Midbrain (tissue), 1 donor: Measurements from ENCODE around the gene AGFG2.

Experiments used
- DNase-seq: peaks from one replicate; lab custom pipeline; 2025; lab: John Stamatoyannopoulos, UW

Gene AGFG2

DNA sequence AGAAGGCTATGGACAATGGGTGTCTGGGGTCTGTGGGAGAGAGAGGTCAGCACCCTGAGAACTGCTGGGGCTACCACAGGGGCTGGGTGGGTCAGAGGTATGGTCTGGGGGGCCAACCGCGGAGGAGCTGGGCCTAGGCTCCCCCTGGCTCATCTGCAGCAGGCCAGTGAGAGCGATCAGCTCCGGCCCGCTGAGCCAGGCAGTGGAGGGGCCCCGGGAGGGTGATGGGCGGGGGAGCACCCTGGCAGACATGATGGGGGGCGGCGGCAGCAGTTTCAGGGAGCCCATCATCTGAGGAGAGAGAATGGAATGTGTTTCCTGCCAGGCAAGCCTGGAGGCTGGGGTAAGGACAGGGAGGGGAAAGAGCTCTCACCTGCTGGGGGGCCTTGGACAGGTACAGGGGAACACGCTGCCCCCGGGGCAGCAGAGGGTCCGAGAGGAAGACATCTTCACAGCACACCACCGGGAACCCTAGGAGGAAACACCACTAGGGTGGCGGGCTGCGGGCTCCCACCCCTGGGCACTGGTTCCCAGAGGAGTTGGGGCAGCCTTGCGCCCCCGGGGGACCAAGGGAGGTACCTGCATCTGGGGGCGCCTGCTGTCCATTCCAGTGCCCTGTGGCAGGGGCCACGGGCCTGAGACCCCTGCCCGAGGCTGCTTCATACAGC, 33.4 kb downstream of the AGFG2 start:
- DNase-seq: no peak

DNA sequence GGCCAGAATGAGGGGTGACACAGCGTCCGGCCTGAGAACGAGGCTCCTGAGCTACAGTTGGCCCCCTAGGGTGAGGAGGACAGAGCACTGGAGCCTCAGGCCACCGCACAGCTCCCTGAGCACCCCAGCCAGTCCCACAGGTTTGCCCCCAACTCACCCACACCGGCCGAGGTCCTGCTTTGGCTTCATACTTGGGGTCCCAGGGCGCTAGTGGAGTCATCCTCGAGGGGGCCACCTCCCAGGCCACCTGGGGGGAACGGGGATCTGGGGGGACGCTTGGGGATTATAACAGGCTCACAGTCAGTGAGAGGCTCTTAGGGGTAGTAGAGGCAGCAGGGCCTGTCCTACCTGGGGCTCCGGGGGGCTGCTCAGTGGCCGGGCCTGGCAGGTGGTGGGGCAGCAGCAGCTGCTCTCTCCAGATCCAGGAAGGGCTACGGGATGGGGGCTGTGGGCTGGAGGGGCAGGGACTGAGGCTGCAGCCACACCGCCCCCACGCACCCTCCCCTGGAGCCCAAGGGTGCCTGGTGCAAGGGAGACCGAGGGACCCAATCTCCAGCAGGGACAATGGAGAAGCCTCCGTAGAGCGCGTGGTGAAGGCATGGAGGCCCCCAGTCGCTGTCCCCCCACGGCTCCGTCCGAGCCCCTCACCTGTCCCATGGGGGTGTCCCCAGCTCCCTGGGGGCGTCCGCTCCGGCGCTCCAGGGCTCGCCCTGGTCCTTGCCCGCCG, 34.1 kb downstream of the AGFG2 start:
- DNase-seq: no peak

DNA sequence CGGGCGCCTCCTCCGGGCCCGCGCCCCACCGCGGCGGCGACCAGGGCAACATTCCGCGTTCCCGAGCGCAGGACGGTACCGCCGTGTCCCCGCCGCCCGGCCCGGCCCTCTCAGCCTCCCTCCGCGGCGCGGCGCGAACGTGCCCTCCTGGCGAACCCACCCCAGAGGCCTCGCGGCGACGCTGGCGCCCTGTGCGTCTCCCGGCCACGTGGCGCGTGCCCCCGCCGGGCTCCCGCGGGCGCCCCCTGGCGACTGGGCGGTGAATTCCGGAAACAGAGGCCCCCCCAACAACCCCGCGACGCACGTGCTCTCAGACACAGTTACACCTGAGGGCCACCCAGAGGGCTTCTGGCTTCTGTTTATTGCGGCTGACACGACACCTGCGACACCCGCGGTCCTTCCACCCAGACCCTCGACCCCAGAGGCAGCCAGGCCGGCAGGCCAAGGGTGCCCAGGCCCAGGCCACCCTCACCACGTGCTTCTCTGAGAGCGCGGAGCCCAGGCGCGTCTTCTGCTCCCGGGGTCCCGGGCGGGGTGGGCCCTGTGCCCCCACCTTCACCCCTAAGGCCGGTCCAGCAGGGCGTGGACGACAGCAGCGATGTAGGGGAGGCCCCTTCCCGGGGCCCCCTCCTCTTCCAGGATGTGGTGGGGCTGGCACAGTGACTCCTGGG, 34.8 kb downstream of the AGFG2 start, which contains the start of gene SAP25:
Gene SAP25 (minus strand): TSS at position 210 of the 671 bp plus-strand sequence. CDS start 158 bp downstream, at position 52.
- no peak for DNase-seq

GRCh38 chr7:100574362-100575205, 35.6 kb downstream of the AGFG2 start:
- DNase-seq: no peak

DNA sequence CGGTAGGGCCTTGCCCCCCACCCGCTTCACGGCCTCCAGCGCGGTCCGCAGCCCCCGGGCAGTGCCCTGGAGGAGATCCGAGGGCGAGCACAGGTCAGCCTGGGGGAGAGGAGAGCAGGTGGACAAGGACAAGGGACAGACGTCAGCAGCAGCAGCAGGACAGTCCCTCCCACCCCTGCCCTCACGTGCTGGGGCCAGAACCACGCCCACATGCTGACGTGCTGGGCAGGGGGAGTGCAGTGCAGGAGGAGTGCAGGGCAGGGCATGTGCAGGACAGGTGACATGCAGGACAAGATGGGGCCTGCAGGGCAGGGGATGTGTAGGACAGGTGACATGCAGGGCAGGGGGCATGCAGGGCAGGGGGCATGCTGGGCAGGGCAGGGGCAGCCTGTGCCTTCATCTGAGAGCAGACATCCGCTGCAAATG, 36.2 kb downstream of the AGFG2 start:
- no peak for DNase-seq

DNA sequence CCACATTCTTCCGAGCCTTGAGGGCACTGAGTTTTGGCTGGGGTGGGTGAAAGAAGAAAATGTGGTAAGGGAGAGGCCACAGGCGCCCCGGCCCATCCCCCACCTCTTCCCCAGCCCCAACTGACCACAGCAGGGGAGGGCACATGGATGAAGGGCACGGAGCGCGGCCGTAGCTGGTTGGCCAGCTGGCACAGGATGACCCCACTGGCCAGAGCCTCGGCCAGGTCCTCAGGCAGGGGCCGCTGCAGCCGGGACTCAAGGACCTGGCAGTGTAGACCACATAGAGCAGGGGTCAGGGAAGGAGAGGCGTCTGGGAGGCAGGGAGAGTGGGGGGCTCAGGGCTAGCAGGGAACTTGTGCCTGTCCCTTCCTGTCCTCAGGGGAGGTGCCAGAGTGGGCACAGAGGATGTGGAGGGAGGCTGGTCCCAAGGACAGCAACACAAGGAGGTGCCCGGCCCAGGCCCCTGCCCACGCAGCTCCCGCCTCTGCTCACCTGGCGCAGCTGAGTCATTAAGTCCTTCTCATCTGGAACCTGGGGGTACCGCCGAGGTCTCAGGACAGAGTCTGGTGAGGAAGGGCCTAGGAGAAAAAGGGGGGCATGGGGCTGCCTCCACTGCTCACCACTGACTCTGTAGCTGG, 36.9 kb downstream of the AGFG2 start:
- no peak for DNase-seq

GRCh38 chr7:100576384-100576993, 37.5 kb downstream of the AGFG2 start:
- no peak for DNase-seq

GRCh38 chr7:100577103-100577502, 38.1 kb downstream of the AGFG2 start:
- DNase-seq: no peak

DNA sequence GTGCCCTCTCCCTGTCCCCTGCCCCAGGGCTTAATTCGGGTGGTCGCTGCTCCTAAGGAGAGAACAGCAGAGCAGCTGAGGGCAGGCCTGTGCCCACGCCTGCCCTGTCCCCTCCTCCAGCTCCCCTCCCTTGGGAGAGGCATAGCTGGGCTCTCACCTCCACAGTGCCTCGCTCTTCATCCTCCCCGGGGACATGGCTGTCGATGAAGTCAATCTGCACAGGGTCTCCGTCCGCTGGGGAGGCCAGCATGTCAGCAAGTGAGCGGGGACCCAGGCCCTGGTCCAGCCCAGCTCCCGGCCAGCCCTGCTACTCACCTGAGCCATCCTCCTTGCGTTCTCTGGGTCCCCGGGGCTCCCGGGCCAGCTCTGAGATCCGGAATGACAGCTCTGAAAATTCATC, 38.5 kb downstream of the AGFG2 start:
- DNase-seq: no peak

GRCh38 chr7:100578246-100579183, 39.5 kb downstream of the AGFG2 start:
- no peak for DNase-seq

GRCh38 chr7:100580466-100581283, 41.7 kb downstream of the AGFG2 start:
- no peak for DNase-seq

DNA sequence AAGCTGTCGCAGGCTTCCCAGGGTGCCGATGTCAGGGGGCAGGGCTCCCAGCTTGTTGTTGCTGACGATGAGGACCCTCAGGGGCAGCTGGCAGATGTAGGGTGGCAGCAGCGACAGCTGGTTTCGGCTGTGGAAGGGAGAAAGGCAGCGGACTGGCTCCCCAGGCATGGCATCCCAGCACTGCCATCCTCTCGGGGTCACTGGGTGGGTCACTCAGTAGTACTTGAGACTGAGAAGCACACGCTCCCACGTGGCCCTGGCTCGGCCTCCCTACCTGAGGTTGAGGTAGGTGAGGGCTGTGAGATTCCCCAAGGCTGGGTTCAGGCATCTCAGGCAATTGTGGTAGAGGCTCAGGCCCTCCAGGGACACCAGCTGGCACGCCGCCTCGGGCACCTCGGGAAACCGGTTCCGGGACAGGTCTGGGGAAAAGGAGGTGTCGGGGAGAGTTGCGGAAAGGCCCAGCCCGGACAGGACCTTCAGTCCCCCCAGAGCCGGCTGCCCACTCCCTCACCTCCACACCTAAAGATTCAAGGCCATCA, 43.1 kb downstream of the AGFG2 start:
- DNase-seq: no peak

DNA sequence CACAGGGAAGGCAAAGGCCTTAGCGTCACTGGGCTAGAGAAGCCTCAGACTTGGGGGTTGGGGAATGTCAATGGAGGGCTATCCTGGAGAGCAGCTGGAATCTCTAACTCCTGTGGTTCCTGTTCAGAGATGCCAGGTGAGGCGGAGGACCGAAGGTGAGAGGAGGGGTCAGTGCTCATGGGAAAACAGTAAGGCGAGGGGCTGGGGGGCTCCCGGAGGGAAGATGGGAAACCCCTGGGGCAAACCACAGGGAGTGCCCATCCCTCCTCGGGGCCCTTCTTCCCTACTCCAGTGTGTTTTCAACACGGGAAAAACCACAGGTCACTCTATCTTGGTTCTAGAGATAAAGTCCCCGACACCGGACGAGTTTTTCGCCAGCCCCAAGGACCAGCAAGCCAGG, 43.6 kb downstream of the AGFG2 start:
- no peak for DNase-seq

DNA sequence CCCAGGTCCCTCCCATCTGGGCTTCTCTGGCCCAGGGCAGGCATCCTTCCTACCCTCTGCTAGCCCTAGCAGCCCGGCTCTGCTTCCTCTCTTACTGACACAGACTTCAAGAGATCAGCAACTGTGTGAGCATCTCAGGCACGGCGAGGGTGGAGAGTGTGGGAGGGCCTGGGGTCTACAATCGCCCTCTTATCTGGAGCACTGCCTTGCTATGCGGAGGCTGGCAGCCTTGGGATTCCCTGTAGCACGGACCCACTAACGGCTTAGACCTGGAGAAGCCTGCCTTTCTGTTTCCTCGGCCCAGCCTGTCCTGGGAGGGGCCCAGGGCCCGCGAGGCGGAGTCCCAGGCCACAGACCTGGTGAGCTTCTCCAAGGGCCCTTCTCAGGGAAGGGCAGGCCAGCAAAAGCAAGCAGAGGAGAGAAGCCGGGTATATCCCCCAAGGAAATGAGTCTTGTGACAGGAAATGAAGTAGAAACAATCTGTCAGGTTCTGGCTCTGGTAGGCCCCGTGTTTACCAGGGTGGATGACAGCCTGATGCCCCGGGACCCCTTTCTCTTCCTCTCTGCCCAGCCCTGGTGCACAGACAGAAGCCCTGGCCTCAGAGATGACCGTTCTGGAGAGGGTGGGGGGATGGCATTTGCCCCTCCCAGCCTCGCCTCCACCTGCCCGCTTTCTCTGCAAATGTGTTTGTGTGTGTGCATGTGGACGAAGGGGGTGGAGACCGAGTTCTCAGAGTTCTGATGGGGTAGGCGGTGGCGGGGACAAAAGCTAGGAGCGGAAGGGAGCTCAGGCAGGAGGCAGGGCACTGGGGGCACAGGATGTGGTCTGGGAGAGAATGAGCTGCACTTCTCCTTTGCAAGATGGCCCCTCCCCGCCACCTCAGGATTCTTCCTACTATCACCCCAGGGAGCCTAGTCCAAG, 44.4 kb downstream of the AGFG2 start:
- no peak for DNase-seq

DNA sequence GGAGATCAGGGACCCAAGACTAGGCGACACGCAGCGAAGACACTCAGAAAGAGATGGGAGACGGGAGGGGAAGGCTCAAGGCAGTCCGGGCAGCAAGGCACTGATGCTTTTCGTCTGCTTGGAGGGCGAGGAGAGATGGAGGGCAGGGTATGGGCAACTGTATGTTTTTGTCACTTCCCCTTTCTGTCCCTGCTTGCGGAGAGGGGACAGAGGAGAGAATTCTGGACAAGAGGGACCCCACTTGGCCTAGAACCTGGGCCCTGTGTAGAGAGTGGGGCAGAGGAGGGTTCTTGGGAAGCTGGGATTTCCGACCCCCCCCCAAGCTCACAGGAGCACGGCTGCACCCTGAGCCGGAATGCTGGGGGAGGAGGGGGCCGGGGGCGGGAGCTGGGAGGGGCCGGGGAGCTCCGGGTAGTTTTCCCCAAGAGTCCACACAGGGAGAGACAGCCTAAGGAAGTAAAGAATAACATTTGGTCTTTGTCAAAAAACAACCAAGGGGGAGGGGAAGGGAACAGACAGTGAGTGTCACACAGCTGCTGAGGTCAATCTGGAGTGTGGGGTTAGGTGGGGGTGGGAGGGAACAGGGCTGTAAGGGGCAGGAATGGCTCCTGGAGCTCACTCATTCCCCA, 45.2 kb downstream of the AGFG2 start:
- no peak for DNase-seq

DNA sequence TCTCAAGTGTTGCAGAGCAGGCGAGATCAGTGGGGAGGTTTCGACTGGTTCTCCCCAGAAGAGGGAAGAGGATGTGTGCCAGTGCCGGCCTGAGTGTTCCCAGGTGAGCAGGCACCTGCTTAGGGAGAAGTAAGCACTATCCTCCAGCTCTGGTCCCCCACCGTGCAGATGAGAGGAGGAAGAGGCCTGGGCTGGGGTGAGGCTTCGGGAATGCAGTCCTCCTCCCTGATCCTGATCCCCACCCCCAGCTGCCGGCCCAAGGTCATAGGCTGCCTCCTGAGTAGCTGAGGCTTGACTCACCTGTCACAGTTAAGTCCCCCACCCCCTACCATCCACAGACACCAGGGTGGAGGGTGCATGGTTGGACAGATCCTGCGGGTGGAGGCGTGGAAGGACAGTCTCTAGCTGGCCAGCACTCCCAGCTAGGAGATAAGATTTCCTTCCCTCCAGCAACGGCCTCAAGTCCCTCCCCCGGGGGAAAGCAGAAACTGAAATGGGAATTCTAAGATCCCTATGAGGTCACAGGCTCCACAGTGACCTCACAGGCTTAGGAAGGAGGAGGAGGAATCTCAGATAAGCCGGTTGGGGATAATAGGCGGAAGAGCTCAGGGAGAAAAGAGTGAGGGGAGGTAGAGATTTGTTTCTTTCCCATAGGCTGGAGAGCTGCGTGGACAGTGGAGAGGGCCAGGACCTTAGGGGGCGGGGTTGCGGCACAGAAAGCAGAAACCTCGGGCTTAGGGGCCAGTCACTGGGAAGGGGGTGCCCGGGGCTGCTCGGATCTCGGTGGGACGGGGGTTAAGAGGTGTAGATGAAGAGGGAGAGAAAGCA, 45.9 kb downstream of the AGFG2 start:
- no peak for DNase-seq
